HG03025 (cell line): ENCODE measurements around the gene GP1BA.
"Not testable (repeated sequence)": the region's sequence is repeated elsewhere in the genome, so short reads cannot be mapped to it uniquely, and the experiment has no call there.

Experiments
- ATAC-seq: cut with Tn5 transposase; IDR thresholded peaks from one replicate; pipeline ENCODE4 v1.9.1; 2021; ENCODE audit warnings: mild to moderate bottlenecking, moderate library complexity; ENCODE audit not compliant: unreplicated experiment, low FRiP score

GP1BA gene

GRCh38 chr17:4901108-4901647 is 30.9 kb upstream of the GP1BA start:
- ATAC-seq: no peak

- no peak for ATAC-seq
Measured at GRCh38 chr17:4901648-4902344, 30.3 kb upstream of the GP1BA start.

- no peak for ATAC-seq
Measured at GRCh38 chr17:4902540-4902939, 29.5 kb upstream of the GP1BA start.

GRCh38 chr17:4903051-4903818 is 28.8 kb upstream of the GP1BA start, which contains the start of gene CHRNE:
TSS of gene CHRNE (minus strand) at chr17:4903098. CDS start at chr17:4903063, 35 bp downstream.
- ATAC-seq: no peak

- ATAC-seq: not testable (repeated sequence)
Measured at GRCh38 chr17:4906642-4907041, 25.4 kb upstream of the GP1BA start.

DNA sequence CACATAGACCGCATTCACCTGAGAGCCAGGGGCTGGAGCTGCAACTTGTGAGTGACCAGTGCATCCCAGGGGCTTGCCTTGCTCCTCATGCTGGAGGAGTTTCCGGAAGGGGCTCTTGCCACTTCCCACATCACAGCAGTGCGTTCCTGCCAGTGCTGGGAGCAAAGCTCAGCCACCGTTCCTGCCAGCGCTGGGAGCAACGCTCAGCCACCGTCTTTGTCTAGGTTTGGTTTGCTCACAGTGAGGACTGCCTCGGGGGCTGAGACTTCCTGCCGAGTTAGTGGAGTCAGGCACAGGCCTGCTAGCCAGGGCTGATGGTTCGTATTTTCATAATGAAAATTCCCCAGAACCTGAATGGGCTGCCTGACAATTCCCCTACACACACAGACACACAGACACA is 23.8 kb upstream of the GP1BA start:
- no peak for ATAC-seq

- no peak for ATAC-seq
Measured at GRCh38 chr17:4908711-4909496, 23.2 kb upstream of the GP1BA start.

- no peak for ATAC-seq
Measured at GRCh38 chr17:4913994-4914393, 18.1 kb upstream of the GP1BA start.

DNA sequence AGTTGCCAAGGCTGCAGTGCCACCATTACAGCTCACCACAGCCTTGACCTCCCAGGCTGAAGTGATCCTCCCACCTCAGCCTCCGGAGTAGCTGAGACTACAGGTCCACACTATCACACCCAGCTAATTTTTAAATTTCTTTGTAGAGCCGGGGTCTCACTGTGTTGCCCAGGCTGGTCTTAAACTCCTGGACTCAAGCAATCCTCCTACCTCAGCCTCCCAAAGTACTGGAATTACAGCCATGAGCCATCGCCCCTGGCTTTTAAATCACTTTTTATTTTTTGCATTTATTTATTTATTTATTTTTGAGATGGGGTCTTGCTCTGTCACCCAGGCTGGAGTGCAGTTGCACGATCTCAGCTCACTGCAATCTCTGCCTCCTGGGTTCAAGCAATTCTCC is 17.5 kb upstream of the GP1BA start:
- not testable (repeated sequence) for ATAC-seq

- ATAC-seq: no peak
Measured at GRCh38 chr17:4919511-4920047, 12.5 kb upstream of the GP1BA start.

GRCh38 chr17:4920351-4921048 is 11.6 kb upstream of the GP1BA start:
- ATAC-seq: no peak

DNA sequence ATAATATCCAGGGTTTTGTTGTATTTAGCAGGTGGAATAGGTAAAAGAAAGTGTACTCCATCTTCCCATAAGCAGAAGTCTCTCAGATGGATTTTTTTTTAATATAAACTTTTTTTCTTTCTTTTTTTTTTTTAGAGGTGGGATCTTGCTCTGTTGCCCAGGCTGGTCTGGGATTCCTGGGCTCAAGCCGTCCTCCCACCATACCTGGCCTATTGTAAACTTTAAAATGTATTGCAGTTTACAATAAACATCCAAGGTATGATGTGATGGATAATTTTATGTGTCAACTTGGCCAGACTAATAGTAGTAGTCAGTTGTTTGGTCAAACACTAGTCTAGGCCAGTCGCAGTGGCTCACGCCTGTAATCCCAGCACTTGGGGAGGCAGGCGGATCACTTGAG is 10.8 kb upstream of the GP1BA start:
- ATAC-seq: no peak

GRCh38 chr17:4926577-4927335 is 5.3 kb upstream of the GP1BA start:
- ATAC-seq: not testable (repeated sequence)

DNA sequence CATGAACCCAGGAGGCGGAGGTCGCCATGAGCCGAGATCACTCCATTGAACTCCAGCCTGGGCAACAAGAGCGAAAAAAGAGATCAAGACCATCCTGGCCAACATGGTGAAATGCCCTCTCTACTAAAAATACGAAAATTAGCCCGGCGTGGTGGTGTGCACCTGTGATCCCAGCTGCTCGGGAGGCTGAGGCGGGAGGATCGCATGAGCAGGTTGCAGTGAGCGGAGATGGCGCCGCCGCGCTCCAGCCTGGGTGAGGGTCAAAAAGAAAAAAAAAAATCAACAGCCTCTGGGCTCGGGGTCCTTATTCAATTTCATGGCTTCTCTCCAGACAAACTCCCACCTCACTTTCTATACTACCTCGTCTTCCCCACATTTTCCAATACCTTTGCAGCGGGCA is 3.2 kb upstream of the GP1BA start:
- ATAC-seq: no peak

GRCh38 chr17:4932756-4933155 is 679 bp downstream of the GP1BA start:
- ATAC-seq: no peak

- ATAC-seq: no peak
Measured at GRCh38 chr17:4933646-4934045, 1.6 kb downstream of the GP1BA start.

DNA sequence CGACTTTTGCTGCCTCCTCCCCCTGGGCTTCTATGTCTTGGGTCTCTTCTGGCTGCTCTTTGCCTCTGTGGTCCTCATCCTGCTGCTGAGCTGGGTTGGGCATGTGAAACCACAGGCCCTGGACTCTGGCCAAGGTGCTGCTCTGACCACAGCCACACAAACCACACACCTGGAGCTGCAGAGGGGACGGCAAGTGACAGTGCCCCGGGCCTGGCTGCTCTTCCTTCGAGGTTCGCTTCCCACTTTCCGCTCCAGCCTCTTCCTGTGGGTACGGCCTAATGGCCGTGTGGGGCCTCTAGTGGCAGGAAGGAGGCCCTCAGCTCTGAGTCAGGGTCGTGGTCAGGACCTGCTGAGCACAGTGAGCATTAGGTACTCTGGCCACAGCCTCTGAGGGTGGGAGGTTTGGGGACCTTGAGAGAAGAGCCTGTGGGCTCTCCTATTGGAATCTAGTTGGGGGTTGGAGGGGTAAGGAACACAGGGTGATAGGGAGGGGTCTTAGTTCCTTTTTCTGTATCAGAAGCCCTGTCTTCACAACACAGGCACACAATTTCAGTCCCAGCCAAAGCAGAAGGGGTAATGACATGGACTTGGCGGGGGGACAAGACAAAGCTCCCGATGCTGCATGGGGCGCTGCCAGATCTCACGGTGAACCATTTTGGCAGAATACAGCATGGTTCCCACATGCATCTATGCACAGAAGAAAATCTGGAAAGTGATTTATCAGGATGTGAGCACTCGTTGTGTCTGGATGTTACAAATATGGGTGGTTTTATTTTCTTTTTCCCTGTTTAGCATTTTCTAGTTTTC is 2.3 kb downstream of the GP1BA start:
- no peak for ATAC-seq

GRCh38 chr17:4935650-4936049 is 3.6 kb downstream of the GP1BA start:
- no peak for ATAC-seq

DNA sequence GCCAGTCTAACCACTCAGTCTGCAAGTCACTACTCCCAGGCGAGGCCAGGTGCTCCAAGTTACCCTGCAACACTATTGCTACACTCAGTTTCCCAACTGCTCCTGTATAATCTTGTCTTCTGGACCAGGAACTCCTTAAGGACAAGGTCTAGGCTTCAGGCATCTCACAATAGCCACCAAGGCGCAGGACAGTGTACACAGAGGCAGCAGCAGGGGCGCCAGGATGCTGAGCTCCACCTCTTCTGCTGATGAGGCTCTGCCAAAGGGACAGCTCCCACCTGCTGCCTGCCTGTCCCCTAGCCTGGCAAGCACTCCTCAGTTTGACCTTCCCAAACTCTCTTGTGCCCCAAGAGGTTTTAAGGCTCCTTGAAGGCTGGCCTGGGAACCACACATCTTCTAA is 4.4 kb downstream of the GP1BA start:
- ATAC-seq: no peak
